Measurements from ENCODE around the gene ZIC1.

ZIC1 gene

DNA sequence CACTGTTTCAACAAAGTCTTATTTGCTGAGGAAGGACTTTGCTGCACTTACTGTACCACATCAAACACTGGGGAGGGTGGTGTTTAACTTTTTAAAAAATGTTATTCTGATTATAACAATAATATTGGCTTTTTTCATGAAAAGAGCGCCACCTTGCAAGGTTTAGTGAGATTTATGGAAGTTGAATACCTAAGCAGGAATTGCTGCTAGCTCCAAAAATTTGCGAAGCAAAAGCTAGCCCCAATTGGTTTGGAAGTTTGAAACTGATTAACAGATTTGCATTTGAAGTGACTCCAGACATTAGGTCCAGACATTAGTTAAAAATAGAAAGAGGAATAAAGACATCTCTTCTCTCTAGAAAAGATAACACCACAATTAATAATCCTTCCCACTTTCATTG, 6.7 kb downstream of the ZIC1 start:
- ChIA-PET POLR2A (no interaction called here), CTCF (no interaction called here)
- Histone ChIP-seq H3K4me1 (ENCODE audit: control insufficient read depth, insufficient read depth, low read length) (no peaks in the 10 kb centered on the region), H3K36me3 (ENCODE audit: control insufficient read depth in 2 of 2, insufficient read depth in 1 of 2, low read length in 2 of 2) (no peaks in the 10 kb centered on the region), H3K9me3 (ENCODE audit: control insufficient read depth, insufficient read depth, low read depth, low read length) (no peaks in the 10 kb centered on the region), H3K4me3 (ENCODE audit: low read depth, low read length) (no peak overlapping the region), H3K27ac (ENCODE audit: extremely low read depth, low read depth, low read length) (no peak overlapping the region)
- no peak for TF ChIP-seq ZBTB21 (tag by site-specific recombination; IDR thresholded peaks at IDR 0.05)
- TF ChIP-seq, protein P1, sequence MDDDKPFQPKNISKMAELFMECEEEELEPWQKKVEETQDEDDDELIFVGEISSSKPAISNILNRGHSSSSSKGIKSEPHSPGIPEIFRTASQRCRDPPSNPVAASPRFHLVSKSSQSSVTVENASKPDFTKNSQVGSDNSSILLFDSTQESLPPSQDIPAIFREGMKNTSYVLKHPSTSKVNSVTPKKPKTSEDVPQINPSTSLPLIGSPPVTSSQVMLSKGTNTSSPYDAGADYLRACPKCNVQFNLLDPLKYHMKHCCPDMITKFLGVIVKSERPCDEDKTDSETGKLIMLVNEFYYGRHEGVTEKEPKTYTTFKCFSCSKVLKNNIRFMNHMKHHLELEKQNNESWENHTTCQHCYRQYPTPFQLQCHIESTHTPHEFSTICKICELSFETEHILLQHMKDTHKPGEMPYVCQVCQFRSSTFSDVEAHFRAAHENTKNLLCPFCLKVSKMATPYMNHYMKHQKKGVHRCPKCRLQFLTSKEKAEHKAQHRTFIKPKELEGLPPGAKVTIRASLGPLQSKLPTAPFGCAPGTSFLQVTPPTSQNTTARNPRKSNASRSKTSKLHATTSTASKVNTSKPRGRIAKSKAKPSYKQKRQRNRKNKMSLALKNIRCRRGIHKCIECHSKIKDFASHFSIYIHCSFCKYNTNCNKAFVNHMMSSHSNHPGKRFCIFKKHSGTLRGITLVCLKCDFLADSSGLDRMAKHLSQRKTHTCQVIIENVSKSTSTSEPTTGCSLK (tag by site-specific recombination; IDR thresholded peaks at IDR 0.05): no peak
- no peak for TF ChIP-seq ZFP37 (tag by site-specific recombination; IDR thresholded peaks at IDR 0.05)
- TF ChIP-seq ZNF394 (tag by site-specific recombination; IDR thresholded peaks at IDR 0.05; ENCODE audit: borderline replicate concordance): no peak
- no peak for TF ChIP-seq ZNF266 (tag by site-specific recombination; IDR thresholded peaks at IDR 0.05; ENCODE audit: low read depth)
- no peak for TF ChIP-seq ZNF473 (tag by site-specific recombination; IDR thresholded peaks at IDR 0.05)
- TF ChIP-seq, protein P2, sequence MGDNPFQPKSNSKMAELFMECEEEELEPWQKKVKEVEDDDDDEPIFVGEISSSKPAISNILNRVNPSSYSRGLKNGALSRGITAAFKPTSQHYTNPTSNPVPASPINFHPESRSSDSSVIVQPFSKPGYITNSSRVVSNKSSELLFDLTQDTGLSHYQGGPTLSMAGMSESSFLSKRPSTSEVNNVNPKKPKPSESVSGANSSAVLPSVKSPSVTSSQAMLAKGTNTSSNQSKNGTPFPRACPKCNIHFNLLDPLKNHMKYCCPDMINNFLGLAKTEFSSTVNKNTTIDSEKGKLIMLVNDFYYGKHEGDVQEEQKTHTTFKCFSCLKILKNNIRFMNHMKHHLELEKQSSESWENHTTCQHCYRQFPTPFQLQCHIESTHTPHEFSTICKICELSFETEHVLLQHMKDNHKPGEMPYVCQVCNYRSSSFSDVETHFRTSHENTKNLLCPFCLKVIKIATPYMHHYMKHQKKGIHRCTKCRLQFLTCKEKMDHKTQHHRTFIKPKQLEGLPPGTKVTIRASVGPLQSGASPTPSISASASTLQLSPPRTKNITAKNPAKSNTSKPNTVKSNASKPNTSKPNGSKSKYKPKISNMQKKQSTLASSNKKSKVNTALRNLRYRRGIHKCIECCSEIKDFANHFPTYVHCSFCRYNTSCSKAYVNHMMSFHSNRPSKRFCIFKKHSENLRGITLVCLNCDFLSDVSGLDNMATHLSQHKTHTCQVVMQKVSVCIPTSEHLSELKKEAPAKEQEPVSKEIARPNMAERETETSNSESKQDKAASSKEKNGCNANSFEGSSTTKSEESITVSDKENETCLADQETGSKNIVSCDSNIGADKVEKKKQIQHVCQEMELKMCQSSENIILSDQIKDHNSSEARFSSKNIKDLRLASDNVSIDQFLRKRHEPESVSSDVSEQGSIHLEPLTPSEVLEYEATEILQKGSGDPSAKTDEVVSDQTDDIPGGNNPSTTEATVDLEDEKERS (tag by site-specific recombination; IDR thresholded peaks at IDR 0.05): no peak
- no peak for TF ChIP-seq ZNF423 (tag by site-specific recombination; IDR thresholded peaks at IDR 0.05)
- TF ChIP-seq, protein P3, sequence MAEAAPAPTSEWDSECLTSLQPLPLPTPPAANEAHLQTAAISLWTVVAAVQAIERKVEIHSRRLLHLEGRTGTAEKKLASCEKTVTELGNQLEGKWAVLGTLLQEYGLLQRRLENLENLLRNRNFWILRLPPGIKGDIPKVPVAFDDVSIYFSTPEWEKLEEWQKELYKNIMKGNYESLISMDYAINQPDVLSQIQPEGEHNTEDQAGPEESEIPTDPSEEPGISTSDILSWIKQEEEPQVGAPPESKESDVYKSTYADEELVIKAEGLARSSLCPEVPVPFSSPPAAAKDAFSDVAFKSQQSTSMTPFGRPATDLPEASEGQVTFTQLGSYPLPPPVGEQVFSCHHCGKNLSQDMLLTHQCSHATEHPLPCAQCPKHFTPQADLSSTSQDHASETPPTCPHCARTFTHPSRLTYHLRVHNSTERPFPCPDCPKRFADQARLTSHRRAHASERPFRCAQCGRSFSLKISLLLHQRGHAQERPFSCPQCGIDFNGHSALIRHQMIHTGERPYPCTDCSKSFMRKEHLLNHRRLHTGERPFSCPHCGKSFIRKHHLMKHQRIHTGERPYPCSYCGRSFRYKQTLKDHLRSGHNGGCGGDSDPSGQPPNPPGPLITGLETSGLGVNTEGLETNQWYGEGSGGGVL (tag by site-specific recombination; IDR thresholded peaks at IDR 0.05): no peak
- no peak for TF ChIP-seq KLF8 (tag by site-specific recombination; IDR thresholded peaks at IDR 0.05)
- no peak for TF ChIP-seq ZNF785 (tag by site-specific recombination; IDR thresholded peaks at IDR 0.05)
- no peak for TF ChIP-seq KLF1 (tag by site-specific recombination; IDR thresholded peaks at IDR 0.05)
- TF ChIP-seq, protein P4, sequence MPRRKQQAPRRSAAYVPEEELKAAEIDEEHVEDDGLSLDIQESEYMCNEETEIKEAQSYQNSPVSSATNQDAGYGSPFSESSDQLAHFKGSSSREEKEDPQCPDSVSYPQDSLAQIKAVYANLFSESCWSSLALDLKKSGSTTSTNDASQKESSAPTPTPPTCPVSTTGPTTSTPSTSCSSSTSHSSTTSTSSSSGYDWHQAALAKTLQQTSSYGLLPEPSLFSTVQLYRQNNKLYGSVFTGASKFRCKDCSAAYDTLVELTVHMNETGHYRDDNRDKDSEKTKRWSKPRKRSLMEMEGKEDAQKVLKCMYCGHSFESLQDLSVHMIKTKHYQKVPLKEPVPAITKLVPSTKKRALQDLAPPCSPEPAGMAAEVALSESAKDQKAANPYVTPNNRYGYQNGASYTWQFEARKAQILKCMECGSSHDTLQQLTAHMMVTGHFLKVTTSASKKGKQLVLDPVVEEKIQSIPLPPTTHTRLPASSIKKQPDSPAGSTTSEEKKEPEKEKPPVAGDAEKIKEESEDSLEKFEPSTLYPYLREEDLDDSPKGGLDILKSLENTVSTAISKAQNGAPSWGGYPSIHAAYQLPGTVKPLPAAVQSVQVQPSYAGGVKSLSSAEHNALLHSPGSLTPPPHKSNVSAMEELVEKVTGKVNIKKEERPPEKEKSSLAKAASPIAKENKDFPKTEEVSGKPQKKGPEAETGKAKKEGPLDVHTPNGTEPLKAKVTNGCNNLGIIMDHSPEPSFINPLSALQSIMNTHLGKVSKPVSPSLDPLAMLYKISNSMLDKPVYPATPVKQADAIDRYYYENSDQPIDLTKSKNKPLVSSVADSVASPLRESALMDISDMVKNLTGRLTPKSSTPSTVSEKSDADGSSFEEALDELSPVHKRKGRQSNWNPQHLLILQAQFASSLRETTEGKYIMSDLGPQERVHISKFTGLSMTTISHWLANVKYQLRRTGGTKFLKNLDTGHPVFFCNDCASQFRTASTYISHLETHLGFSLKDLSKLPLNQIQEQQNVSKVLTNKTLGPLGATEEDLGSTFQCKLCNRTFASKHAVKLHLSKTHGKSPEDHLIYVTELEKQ (tag by site-specific recombination; IDR thresholded peaks at IDR 0.05; ENCODE audit: borderline replicate concordance): no peak
- no peak for TF ChIP-seq ZNF558 (tag by site-specific recombination; IDR thresholded peaks at IDR 0.05)
- no peak for TF ChIP-seq ZNF48 (tag by site-specific recombination; IDR thresholded peaks at IDR 0.05)

DNA sequence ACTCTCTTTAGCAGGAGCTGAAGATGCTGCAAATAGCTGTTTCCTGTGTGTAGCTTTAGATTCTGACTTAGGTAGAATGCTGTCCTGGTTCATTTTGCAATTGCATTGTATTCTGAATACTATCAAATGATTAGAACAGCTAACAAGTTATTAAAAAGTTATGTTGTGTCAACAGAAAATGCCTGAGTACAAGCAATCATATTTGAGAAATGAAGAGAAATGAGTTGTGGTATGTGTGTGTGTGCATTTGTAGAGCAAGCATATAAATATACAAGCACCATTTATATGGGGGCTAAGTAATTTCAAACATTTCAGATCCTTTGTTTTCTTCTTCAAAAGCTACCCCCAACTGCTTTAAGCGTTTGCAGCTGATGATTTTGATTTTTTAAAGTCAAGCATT, 7.8 kb downstream of the ZIC1 start:
- Histone ChIP-seq H3K36me3 (ENCODE audit: control insufficient read depth in 2 of 2, insufficient read depth in 1 of 2, low read length in 2 of 2) (no peaks in the 10 kb centered on the region), H3K4me1 (ENCODE audit: control insufficient read depth, insufficient read depth, low read length) (no peaks in the 10 kb centered on the region), H3K27ac (ENCODE audit: extremely low read depth, low read depth, low read length) (no peak overlapping the region), H3K4me3 (ENCODE audit: low read depth, low read length) (no peak overlapping the region), H3K9me3 (ENCODE audit: control insufficient read depth, insufficient read depth, low read depth, low read length) (no peaks in the 10 kb centered on the region)
- POLR2A ChIA-PET: no interaction called here
- CTCF ChIA-PET: interaction anchor here (0.6 kb wide), 1 partner anchor 15 kb away, joined by 6 read pairs; no protein-coding TSS in a partner anchor
- TF ChIP-seq, protein P5, sequence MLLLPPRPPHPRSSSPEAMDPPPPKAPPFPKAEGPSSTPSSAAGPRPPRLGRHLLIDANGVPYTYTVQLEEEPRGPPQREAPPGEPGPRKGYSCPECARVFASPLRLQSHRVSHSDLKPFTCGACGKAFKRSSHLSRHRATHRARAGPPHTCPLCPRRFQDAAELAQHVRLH (tag by site-specific recombination; IDR thresholded peaks at IDR 0.05): no peak
- TF ChIP-seq, protein P6, sequence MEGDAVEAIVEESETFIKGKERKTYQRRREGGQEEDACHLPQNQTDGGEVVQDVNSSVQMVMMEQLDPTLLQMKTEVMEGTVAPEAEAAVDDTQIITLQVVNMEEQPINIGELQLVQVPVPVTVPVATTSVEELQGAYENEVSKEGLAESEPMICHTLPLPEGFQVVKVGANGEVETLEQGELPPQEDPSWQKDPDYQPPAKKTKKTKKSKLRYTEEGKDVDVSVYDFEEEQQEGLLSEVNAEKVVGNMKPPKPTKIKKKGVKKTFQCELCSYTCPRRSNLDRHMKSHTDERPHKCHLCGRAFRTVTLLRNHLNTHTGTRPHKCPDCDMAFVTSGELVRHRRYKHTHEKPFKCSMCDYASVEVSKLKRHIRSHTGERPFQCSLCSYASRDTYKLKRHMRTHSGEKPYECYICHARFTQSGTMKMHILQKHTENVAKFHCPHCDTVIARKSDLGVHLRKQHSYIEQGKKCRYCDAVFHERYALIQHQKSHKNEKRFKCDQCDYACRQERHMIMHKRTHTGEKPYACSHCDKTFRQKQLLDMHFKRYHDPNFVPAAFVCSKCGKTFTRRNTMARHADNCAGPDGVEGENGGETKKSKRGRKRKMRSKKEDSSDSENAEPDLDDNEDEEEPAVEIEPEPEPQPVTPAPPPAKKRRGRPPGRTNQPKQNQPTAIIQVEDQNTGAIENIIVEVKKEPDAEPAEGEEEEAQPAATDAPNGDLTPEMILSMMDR (tag by site-specific recombination; IDR thresholded peaks at IDR 0.05): no peak
- TF ChIP-seq YY2 (tag by site-specific recombination; IDR thresholded peaks at IDR 0.05) (no peak), ZNF324 (tag by site-specific recombination; IDR thresholded peaks at IDR 0.05) (no peak), ZNF184 (tag by site-specific recombination; IDR thresholded peaks at IDR 0.05) (no peak)
- TF ChIP-seq, protein P7, sequence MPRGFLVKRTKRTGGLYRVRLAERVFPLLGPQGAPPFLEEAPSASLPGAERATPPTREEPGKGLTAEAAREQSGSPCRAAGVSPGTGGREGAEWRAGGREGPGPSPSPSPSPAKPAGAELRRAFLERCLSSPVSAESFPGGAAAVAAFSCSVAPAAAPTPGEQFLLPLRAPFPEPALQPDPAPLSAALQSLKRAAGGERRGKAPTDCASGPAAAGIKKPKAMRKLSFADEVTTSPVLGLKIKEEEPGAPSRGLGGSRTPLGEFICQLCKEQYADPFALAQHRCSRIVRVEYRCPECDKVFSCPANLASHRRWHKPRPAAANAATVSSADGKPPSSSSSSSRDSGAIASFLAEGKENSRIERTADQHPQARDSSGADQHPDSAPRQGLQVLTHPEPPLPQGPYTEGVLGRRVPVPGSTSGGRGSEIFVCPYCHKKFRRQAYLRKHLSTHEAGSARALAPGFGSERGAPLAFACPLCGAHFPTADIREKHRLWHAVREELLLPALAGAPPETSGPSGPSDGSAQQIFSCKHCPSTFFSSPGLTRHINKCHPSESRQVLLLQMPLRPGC (tag by site-specific recombination; IDR thresholded peaks at IDR 0.05): no peak

All from HEK293 (cell line).